OCI-LY1 (cell line): ENCODE data around the gene PHAX.

Experiments
- EZH2 ChIP-seq: fragments of 200-600 bp; sonication (generic), shearing (Covaris generic); IDR thresholded peaks from 2 replicates; pipeline ENCODE4 v1.8.0; 2017; ENCODE audit warnings: borderline replicate concordance, mixed run types, mild to moderate bottlenecking, antibody characterized with exemption, low read length, moderate library complexity, mixed read lengths
- TF ChIP-seq, protein P1 (sequence below): fragments of 200-600 bp; sonication (generic), shearing (Covaris generic); IDR thresholded peaks from 2 replicates; pipeline ENCODE4 v1.5.1; 2017; ENCODE audit warnings: mild to moderate bottlenecking, antibody characterized with exemption, low read length, moderate library complexity, mixed read lengths

DNA sequence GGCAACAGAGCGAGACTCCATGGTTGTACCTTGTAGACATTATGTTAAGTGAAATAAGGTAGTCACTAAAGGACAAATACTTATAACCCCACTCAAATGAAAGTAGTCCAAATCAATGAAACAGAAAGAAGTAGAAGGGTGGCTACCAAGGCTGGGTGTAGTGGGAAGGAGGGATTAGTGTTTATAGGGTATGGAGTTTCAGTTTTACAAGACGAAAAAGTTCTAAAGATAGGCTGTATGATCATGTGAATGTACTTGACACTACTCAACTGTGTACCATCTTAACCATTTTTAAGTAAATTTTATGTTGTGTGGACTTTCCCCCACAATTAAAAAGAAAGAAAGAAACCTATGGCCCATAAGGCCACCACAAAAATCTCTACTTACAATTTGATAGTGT, 37.9 kb upstream of the PHAX start:
- TF ChIP-seq, protein P1, sequence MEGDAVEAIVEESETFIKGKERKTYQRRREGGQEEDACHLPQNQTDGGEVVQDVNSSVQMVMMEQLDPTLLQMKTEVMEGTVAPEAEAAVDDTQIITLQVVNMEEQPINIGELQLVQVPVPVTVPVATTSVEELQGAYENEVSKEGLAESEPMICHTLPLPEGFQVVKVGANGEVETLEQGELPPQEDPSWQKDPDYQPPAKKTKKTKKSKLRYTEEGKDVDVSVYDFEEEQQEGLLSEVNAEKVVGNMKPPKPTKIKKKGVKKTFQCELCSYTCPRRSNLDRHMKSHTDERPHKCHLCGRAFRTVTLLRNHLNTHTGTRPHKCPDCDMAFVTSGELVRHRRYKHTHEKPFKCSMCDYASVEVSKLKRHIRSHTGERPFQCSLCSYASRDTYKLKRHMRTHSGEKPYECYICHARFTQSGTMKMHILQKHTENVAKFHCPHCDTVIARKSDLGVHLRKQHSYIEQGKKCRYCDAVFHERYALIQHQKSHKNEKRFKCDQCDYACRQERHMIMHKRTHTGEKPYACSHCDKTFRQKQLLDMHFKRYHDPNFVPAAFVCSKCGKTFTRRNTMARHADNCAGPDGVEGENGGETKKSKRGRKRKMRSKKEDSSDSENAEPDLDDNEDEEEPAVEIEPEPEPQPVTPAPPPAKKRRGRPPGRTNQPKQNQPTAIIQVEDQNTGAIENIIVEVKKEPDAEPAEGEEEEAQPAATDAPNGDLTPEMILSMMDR, result no peak
- no peak for TF ChIP-seq EZH2
